Mesenchymal stem cell (in vitro differentiated cells and primary cell): ENCODE measurements around the gene ATP8B4.

Experiments used
- DNase-seq: peaks from one replicate; pipeline ENCODE4 v3.0.0-alpha.2; 2013
- H2AFZ ChIP-seq: one replicate; pipeline ENCODE4 v1.6.1; 2013; ENCODE audit warnings: low read depth, mild to moderate bottlenecking, control low read depth, inconsistent platforms, low read length, moderate library complexity
- H2AK5ac ChIP-seq: 2 replicates; pipeline ENCODE4 v1.6.1; 2013; ENCODE audit warnings: low read length, moderate library complexity, mild to moderate bottlenecking, inconsistent platforms; ENCODE audit not compliant: severe bottlenecking
- H2BK120ac ChIP-seq: one replicate; pipeline ENCODE4 v1.6.1; 2013; ENCODE audit warnings: low read depth, mild to moderate bottlenecking, inconsistent platforms, low read length, moderate library complexity
- H2BK12ac ChIP-seq, 2 experiments: one replicate each; pipeline ENCODE4 v1.6.1; 2013; ENCODE audit warnings: inconsistent platforms in 2 of 2, low read length in 2 of 2, mild to moderate bottlenecking in 2 of 2, moderate library complexity in 2 of 2, control low read depth in 1 of 2
- H2BK15ac ChIP-seq: one replicate; pipeline ENCODE4 v1.6.1; 2013; ENCODE audit warnings: mild to moderate bottlenecking, low read depth, inconsistent platforms; ENCODE audit not compliant: poor library complexity, severe bottlenecking
- H2BK5ac ChIP-seq: 2 replicates; pipeline ENCODE4 v1.6.1; 2013; ENCODE audit warnings: low read depth, mild to moderate bottlenecking, low read length, control low read depth, inconsistent platforms; ENCODE audit not compliant: poor library complexity, severe bottlenecking
- H3K14ac ChIP-seq, 2 experiments: one replicate each; pipeline ENCODE4 v1.6.1; 2013; ENCODE audit warnings: inconsistent platforms in 2 of 2, low read length in 2 of 2, control low read depth in 1 of 2, mild to moderate bottlenecking in 1 of 2, moderate library complexity in 1 of 2
- H3K18ac ChIP-seq, 2 experiments: one replicate each; pipeline ENCODE4 v1.6.1; 2013; ENCODE audit warnings: inconsistent platforms in 2 of 2, low read length in 2 of 2, control low read depth in 1 of 2, low read depth in 1 of 2, mild to moderate bottlenecking in 1 of 2
- H3K23ac ChIP-seq, 2 experiments: one replicate each; pipeline ENCODE4 v1.6.1; 2013; ENCODE audit warnings: inconsistent platforms in 2 of 2, low read length in 2 of 2, mild to moderate bottlenecking in 2 of 2, moderate library complexity in 2 of 2, control low read depth in 1 of 2
- H3K27ac ChIP-seq: 2 replicates; pipeline ENCODE4 v1.5.1; 2013; ENCODE audit warnings: mild to moderate bottlenecking, moderate library complexity, low read length, control low read depth, inconsistent platforms; ENCODE audit not compliant: poor library complexity, severe bottlenecking
- H3K27me3 ChIP-seq, 2 experiments: 2 replicates each; pipeline versions ENCODE4 v1.6.1 to v1.7.0; 2013; ENCODE audit warnings: low read length in 2 of 2, mild to moderate bottlenecking in 2 of 2, moderate library complexity in 2 of 2, control low read depth in 1 of 2, inconsistent platforms in 1 of 2; ENCODE audit not compliant: control insufficient read depth in 1 of 2, insufficient read depth in 1 of 2
- H3K36me3 ChIP-seq, 2 experiments: 2 replicates each; pipeline versions ENCODE4 v1.6.1 to v1.7.0; 2013; ENCODE audit warnings: low read length in 2 of 2, control low read depth in 1 of 2, inconsistent platforms in 1 of 2, low read depth in 1 of 2, mild to moderate bottlenecking in 1 of 2; ENCODE audit not compliant: insufficient read depth in 2 of 2, control insufficient read depth in 1 of 2
- H3K4ac ChIP-seq, 2 experiments: one replicate each; pipeline ENCODE4 v1.6.1; 2013; ENCODE audit warnings: inconsistent platforms in 2 of 2, low read length in 2 of 2, mild to moderate bottlenecking in 2 of 2, moderate library complexity in 2 of 2, control low read depth in 1 of 2, low read depth in 1 of 2
- H3K4me1 ChIP-seq: 2 replicates; pipeline ENCODE4 v1.6.1; 2013; ENCODE audit warnings: low read depth, low read length, control low read depth; ENCODE audit not compliant: control insufficient read depth, insufficient read depth
- H3K4me2 ChIP-seq: 2 replicates; pipeline ENCODE4 v1.6.1; 2013; ENCODE audit warnings: low read length, mild to moderate bottlenecking, inconsistent platforms; ENCODE audit not compliant: poor library complexity, severe bottlenecking
- H3K4me3 ChIP-seq, 2 experiments: 2 replicates each; pipeline versions ENCODE4 v1.5.1 to v1.7.0; 2013; ENCODE audit warnings: low read length in 2 of 2, mild to moderate bottlenecking in 2 of 2, control low read depth in 1 of 2, low read depth in 1 of 2; ENCODE audit not compliant: insufficient read depth in 1 of 2
- H3K79me1 ChIP-seq: replicated peaks from 2 replicates; pipeline ENCODE4 v1.6.1; 2013; ENCODE audit warnings: mild to moderate bottlenecking, control low read depth, low read length, inconsistent platforms; ENCODE audit not compliant: poor library complexity, severe bottlenecking
- H3K9ac ChIP-seq: 2 replicates; pipeline ENCODE4 v1.7.0; 2013; ENCODE audit warnings: mild to moderate bottlenecking, low read length, moderate library complexity
- H3K9me3 ChIP-seq: 2 replicates; pipeline ENCODE4 v1.7.0; 2013; ENCODE audit warnings: mild to moderate bottlenecking, low read length; ENCODE audit not compliant: control insufficient read depth
- H4K8ac ChIP-seq: one replicate; pipeline ENCODE4 v1.6.1; 2013; ENCODE audit warnings: inconsistent platforms, mild to moderate bottlenecking, low read length, moderate library complexity
- H4K91ac ChIP-seq: one replicate; pipeline ENCODE4 v1.6.1; 2013; ENCODE audit warnings: mild to moderate bottlenecking, low read length, inconsistent platforms
- WGBS: methylation state at CpG from one replicate; pipeline ENCODE4 v1.1.7; 2013; ENCODE audit warnings: mixed read lengths; 5-methylcytosine and 5-hydroxymethylcytosine counted together

Gene ATP8B4

DNA sequence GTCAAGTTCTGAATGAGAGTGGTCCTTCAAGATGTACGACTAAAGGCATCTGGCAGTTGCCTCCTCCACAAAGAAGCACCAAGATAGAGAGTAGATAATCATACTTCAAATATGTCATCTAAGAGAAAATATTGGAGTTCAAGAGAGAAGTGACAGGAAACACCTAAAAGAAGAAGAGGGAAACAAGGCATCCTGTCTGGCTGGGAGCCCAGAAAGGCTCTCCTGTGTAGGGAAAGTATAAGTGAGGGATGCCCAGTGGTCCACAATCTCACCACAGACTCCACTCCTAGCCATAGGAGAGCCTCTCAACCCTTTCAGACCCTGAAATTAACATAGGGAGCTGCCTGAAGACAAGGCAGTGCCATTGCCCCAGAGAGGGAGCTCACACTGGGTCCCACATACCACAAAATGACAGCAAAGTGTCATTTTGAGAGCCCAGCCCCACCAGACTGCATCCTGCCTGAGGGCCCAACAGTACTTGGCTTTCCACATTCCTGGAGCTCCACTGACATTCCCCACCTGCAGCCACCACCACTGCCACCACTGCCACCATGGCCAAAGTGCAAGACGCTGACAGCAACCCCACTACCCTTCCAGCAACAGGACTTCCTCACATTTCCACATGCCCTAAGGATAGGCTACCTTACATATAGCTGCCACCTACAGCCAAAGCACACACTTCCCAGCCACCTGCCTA, 210.6 kb downstream of the ATP8B4 start:
- Histone ChIP-seq H3K36me3 (no peaks in the 10 kb centered on the region), H2BK12ac (peak overlapping the region in 1 of 2 experiments; percentile 29), H4K8ac (no peak overlapping the region), H2BK5ac (no peak overlapping the region), H3K27ac (no peak overlapping the region), H2AFZ (no peak overlapping the region), H2BK15ac (no peak overlapping the region), H3K4me2 (no peak overlapping the region), H3K14ac (peak overlapping the region in 1 of 2 experiments; percentile 26), H3K23ac (no peak overlapping the region), H4K91ac (peak overlapping the region; percentile 78), H3K9ac (no peak overlapping the region), H3K18ac (peak overlapping the region in 1 of 2 experiments; percentile 71), H3K4ac (no peak overlapping the region), H3K79me1 (no peaks in the 10 kb centered on the region), H3K9me3 (peaks cover 27% of the 10 kb centered on the region), H3K27me3 (no peaks in the 10 kb centered on the region), H3K4me3 (no peak overlapping the region), H3K4me1 (no peaks in the 10 kb centered on the region), H2AK5ac (no peak overlapping the region), H2BK120ac (no peak overlapping the region)
- WGBS = 85% methylated on average over 1 of the region's 2 CpGs
- no peak for DNase-seq

GRCh38 chr15:49906966-49907365, 212.1 kb downstream of the ATP8B4 start:
- Histone ChIP-seq H3K4me1 (no peaks in the 10 kb centered on the region), H2AK5ac (no peak overlapping the region), H3K9ac (no peak overlapping the region), H3K4me2 (no peak overlapping the region), H3K4ac (peak overlapping the region in 1 of 2 experiments; percentile 51), H2BK12ac (peak overlapping the region in 1 of 2 experiments; percentile 28), H3K27ac (no peak overlapping the region), H3K14ac (no peak overlapping the region), H2AFZ (no peak overlapping the region), H4K91ac (peak overlapping the region; percentile 27), H3K18ac (peak overlapping the region in 1 of 2 experiments; percentile 40), H3K36me3 (no peaks in the 10 kb centered on the region), H3K9me3 (peaks cover 24% of the 10 kb centered on the region), H4K8ac (peak overlapping the region; percentile 37), H3K4me3 (no peak overlapping the region), H3K79me1 (no peaks in the 10 kb centered on the region), H2BK5ac (no peak overlapping the region), H2BK120ac (no peak overlapping the region), H3K23ac (no peak overlapping the region), H2BK15ac (no peak overlapping the region), H3K27me3 (no peaks in the 10 kb centered on the region)
- DNase-seq = no peak
- WGBS = 71% methylated on average over 1 of the region's 1 CpG

DNA sequence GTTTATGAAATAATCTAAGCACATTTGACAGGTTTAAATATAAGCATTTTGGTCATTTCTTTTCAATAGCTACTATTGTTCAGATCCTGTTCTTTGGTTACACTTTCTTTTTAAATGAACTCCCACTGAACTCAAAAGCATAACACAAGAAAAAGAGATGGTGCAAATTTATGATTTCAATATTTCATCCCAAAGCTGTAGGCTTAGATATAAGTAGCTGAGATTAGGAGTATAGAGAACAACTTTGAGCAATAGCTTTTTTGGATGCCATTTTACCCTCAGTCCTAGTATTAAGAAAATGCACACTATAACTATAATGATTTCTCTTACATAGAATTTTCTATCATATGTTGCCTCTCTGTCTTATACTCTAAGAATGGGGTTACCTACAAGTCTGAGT, 213.8 kb downstream of the ATP8B4 start:
- Histone ChIP-seq H2AK5ac (no peak overlapping the region), H3K14ac (no peak overlapping the region), H3K9ac (peak overlapping the region; percentile 37), H2BK5ac (no peak overlapping the region), H4K91ac (no peak overlapping the region), H2BK12ac (no peak overlapping the region), H3K4ac (no peak overlapping the region), H3K4me3 (no peak overlapping the region), H3K79me1 (no peaks in the 10 kb centered on the region), H3K36me3 (no peaks in the 10 kb centered on the region), H3K4me2 (no peak overlapping the region), H3K4me1 (no peaks in the 10 kb centered on the region), H2AFZ (no peak overlapping the region), H3K18ac (no peak overlapping the region), H2BK120ac (no peak overlapping the region), H4K8ac (no peak overlapping the region), H3K9me3 (peaks cover 6% of the 10 kb centered on the region), H3K23ac (no peak overlapping the region), H3K27ac (no peak overlapping the region), H3K27me3 (no peaks in the 10 kb centered on the region), H2BK15ac (no peak overlapping the region)
- DNase-seq = no peak

- Histone ChIP-seq H3K4me2 (no peak overlapping the region), H3K27me3 (no peaks in the 10 kb centered on the region), H2AFZ (no peak overlapping the region), H3K18ac (no peak overlapping the region), H3K4me3 (no peak overlapping the region), H3K36me3 (no peaks in the 10 kb centered on the region), H4K8ac (no peak overlapping the region), H4K91ac (no peak overlapping the region), H3K23ac (no peak overlapping the region), H3K9me3 (no peaks in the 10 kb centered on the region), H2BK12ac (no peak overlapping the region), H3K9ac (peak overlapping the region; percentile 37), H3K14ac (no peak overlapping the region), H2AK5ac (no peak overlapping the region), H2BK15ac (no peak overlapping the region), H3K79me1 (no peaks in the 10 kb centered on the region), H3K4ac (no peak overlapping the region), H3K4me1 (no peaks in the 10 kb centered on the region), H2BK5ac (no peak overlapping the region), H2BK120ac (no peak overlapping the region), H3K27ac (no peak overlapping the region)
- DNase-seq = no peak
These were observed 214.7 kb downstream of the ATP8B4 start for GRCh38 chr15:49904296-49904695.
